Measurements from ENCODE around the gene ECPAS. TPM values are rescaled to one million over a fixed set of nuclear protein-coding genes. Genes with fewer than 3 reads are reported as not detected.

ECPAS gene
- total RNA-seq, 1 experiment from 2014 or later: 116 TPM

DNA sequence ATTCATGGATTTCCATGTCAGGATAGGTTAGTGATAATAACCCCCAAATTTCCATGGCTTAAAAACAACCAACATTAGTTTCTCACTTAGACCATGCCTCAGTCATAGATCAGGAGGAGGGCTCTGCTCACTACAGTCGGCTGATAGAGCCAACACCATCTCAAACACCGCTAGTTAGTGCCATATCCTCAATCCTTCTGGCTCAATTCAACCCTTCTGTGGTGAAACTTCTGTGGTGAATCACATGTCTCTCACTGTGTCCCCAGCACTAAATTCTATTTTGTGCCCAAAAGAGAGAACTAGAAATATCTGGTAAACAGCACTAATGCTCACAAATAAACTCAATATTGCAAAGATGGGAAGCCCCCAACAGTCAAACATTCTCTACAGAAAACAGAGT, 21.1 kb downstream of the ECPAS start:
- CTCF ChIA-PET: no interaction called here
- Histone ChIP-seq H3K27ac (ENCODE audit: low read depth, low read length, poor library complexity, severe bottlenecking) (no peak overlapping the region), H3K27me3 (replicated peaks; ENCODE audit: insufficient read depth, low read depth, low read length, poor library complexity) (no peaks in the 10 kb centered on the region), H3K4me3 (ENCODE audit: low read depth, low read length, poor library complexity, severe bottlenecking) (no peak overlapping the region), H3K4me1 (ENCODE audit: insufficient read depth, low read length, poor library complexity, severe bottlenecking) (peaks cover 9% of the 10 kb centered on the region), H3K9me3 (ENCODE audit: low read depth, low read length, poor library complexity, severe bottlenecking) (peaks cover 19% of the 10 kb centered on the region), H3K36me3 (ENCODE audit: insufficient read depth, low read length, poor library complexity, severe bottlenecking) (no peaks in the 10 kb centered on the region)
- intact Hi-C loops (cut with micrococcal nuclease; ENCODE audit: unreplicated experiment): no loop called here
- TF ChIP-seq, protein P1, sequence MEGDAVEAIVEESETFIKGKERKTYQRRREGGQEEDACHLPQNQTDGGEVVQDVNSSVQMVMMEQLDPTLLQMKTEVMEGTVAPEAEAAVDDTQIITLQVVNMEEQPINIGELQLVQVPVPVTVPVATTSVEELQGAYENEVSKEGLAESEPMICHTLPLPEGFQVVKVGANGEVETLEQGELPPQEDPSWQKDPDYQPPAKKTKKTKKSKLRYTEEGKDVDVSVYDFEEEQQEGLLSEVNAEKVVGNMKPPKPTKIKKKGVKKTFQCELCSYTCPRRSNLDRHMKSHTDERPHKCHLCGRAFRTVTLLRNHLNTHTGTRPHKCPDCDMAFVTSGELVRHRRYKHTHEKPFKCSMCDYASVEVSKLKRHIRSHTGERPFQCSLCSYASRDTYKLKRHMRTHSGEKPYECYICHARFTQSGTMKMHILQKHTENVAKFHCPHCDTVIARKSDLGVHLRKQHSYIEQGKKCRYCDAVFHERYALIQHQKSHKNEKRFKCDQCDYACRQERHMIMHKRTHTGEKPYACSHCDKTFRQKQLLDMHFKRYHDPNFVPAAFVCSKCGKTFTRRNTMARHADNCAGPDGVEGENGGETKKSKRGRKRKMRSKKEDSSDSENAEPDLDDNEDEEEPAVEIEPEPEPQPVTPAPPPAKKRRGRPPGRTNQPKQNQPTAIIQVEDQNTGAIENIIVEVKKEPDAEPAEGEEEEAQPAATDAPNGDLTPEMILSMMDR (conservative IDR thresholded peaks at IDR 0.05; ENCODE audit: low read depth, low read length): no peak
- TF ChIP-seq EZH2 (IDR thresholded peaks at IDR 0.05; ENCODE audit: borderline replicate concordance, low read depth, low read length, poor library complexity, severe bottlenecking): no peak
- POLR2A ChIA-PET (ENCODE audit: low non-redundant PET): no interaction called here
- no peak for DNase-seq (ENCODE audit: low spot score)
- no TSS peak for BruUV-seq (replicated peaks)

DNA sequence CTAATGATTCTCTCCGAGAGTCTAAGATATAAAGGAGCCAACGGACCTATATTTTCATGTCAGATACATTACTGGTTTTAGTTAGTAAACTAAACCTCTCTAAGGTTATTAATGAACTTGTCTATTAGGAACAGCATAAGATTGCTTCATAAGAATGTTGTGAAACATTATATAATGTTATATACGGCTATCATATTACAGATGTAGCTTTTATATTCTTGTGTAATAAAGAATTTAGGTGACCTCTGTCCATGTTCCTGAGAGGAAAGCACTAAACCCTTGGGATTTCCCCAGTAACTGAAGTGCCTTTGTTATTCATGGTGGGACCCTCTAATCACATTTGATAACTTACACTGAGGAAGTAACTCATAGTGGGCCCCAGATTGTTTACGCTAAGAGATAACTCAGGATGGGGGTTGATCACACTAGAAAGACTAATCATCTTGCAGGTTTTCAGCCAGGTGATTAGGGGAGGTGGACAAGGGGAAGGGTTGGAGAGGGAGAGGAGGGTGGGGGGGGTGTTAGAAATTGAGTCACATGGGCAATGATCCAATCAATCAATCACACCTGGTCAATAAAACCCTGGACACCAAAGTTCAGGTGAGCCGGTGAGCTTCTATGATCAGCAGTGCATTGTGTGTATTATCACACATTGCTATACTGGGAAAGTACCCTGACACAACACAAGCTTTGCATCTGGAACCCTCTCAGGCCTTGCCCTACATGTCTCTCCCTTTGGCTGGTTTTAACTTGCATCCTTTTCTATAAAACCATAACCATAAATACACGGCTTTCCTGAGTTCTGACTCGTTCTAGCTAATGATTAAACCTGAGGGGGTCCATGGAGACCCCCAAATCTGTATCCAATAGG, 25.8 kb downstream of the ECPAS start:
- intact Hi-C loops (cut with micrococcal nuclease; ENCODE audit: unreplicated experiment): no loop called here
- Histone ChIP-seq H3K27me3 (replicated peaks; ENCODE audit: insufficient read depth, low read depth, low read length, poor library complexity) (no peaks in the 10 kb centered on the region), H3K4me3 (ENCODE audit: low read depth, low read length, poor library complexity, severe bottlenecking) (no peak overlapping the region), H3K4me1 (ENCODE audit: insufficient read depth, low read length, poor library complexity, severe bottlenecking) (peaks cover 24% of the 10 kb centered on the region), H3K36me3 (ENCODE audit: insufficient read depth, low read length, poor library complexity, severe bottlenecking) (no peaks in the 10 kb centered on the region), H3K9me3 (ENCODE audit: low read depth, low read length, poor library complexity, severe bottlenecking) (peaks cover 19% of the 10 kb centered on the region), H3K27ac (ENCODE audit: low read depth, low read length, poor library complexity, severe bottlenecking) (no peak overlapping the region)
- TF ChIP-seq, protein P1 (conservative IDR thresholded peaks at IDR 0.05; ENCODE audit: low read depth, low read length): no peak
- no peak for TF ChIP-seq EZH2 (IDR thresholded peaks at IDR 0.05; ENCODE audit: borderline replicate concordance, low read depth, low read length, poor library complexity, severe bottlenecking)
- no peak for DNase-seq (ENCODE audit: low spot score)
- CTCF ChIA-PET: no interaction called here
- POLR2A ChIA-PET (ENCODE audit: low non-redundant PET): no interaction called here
- no TSS peak for BruUV-seq (replicated peaks)

DNA sequence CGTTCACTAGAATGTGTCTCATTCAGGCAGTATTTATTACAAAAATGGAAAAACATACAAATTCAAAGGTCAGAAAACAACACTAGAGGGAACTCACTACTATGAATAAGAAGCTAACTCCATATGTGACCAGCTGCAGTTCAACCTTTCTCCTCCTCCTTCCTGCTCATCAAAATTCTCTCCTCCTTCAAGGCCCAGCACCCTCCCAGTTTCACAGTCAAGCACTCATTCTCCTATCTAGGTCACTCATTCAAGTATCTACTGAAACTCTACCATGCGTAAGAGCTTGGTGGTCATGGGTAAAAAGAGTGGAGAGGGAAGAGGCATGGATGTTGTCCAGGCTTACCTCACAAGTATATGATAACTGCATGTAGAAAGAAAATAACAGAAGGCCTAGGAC, 27.7 kb downstream of the ECPAS start:
- intact Hi-C loops (cut with micrococcal nuclease; ENCODE audit: unreplicated experiment): no loop called here
- POLR2A ChIA-PET (ENCODE audit: low non-redundant PET): no interaction called here
- no peak overlapping the region for H3K27ac ChIP-seq (ENCODE audit: low read depth, low read length, poor library complexity, severe bottlenecking)
- CTCF ChIA-PET: no interaction called here
- DNase-seq (ENCODE audit: low spot score): no peak
- no peaks in the 10 kb centered on the region for H3K27me3 ChIP-seq (replicated peaks; ENCODE audit: insufficient read depth, low read depth, low read length, poor library complexity)
- no TSS peak for BruUV-seq (replicated peaks)
- no peak overlapping the region for H3K4me3 ChIP-seq (ENCODE audit: low read depth, low read length, poor library complexity, severe bottlenecking)
- peaks cover 8% of the 10 kb centered on the region for H3K9me3 ChIP-seq (ENCODE audit: low read depth, low read length, poor library complexity, severe bottlenecking)
- peaks cover 26% of the 10 kb centered on the region for H3K4me1 ChIP-seq (ENCODE audit: insufficient read depth, low read length, poor library complexity, severe bottlenecking)
- TF ChIP-seq, protein P1 (conservative IDR thresholded peaks at IDR 0.05; ENCODE audit: low read depth, low read length): no peak
- no peak for TF ChIP-seq EZH2 (IDR thresholded peaks at IDR 0.05; ENCODE audit: borderline replicate concordance, low read depth, low read length, poor library complexity, severe bottlenecking)
- no peaks in the 10 kb centered on the region for H3K36me3 ChIP-seq (ENCODE audit: insufficient read depth, low read length, poor library complexity, severe bottlenecking)

Data from A673 (cell line).